ENCODE measurements around the gene MED20. TPM values are rescaled to one million over a fixed set of nuclear protein-coding genes. Genes with fewer than 3 reads are reported as not detected.

Gene MED20
- total and polyA plus RNA-seq, 2 of the 8 experiments (the other 6 are each of a cell fraction or from before 2014, with no cell fraction given) = 38.7 to 51.8 TPM

DNA sequence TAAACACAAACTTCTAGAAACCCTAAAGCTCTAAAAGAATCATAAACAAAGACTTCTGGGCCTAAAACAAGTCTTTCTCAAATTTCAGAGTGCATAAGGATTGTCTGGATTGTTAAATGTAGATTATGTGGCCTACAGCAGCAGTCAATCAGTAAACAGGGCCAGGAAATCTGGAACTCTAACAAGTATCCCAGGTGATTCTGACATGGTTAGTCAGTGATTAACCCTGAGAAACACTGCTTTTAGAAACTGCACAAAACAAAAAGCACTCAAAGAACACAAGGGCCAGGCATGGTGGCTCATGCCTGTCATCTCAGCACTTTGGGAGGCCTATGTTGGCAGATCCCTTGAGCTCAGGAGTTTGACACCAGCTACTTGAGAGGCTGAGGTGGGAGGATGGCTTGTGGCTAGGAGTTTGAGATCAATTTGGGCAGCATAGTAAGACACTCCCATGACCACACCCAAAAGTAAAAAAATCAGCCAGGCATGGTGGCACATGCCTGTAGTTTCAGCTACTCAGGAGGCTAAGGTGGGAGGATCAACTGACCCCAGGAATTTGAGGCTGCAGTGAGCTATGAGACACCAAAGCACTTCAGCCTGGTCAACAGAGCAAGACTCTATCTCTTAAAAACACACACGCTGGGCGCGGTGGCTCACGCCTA, 5.9 kb downstream of the MED20 start:
- Histone ChIP-seq H3K4me3 (ENCODE audit: extremely low read depth in 1 of 4, insufficient read depth in 2 of 4, low read depth in 3 of 4, low read length in 4 of 4) (no peak overlapping the region), H3K9ac (replicated peaks in 1 of 4; ENCODE audit: extremely low read depth in 1 of 4, low read depth in 3 of 4, low read length in 3 of 4) (no peak overlapping the region), H4K8ac (ENCODE audit: extremely low read depth, insufficient read depth, low read length) (no peak overlapping the region), H4K91ac (replicated peaks; ENCODE audit: insufficient read length, low read length) (no peak overlapping the region), H3K27me3 (replicated peaks in 1 of 4; ENCODE audit: control insufficient read depth in 3 of 4, extremely low read depth in 1 of 4, insufficient read depth in 3 of 4, low read length in 3 of 4) (no peaks in the 10 kb centered on the region), H3K23ac (ENCODE audit: insufficient read length) (no peak overlapping the region), H3K23me2 (ENCODE audit: low read depth, low read length) (no peaks in the 10 kb centered on the region), H3K14ac (ENCODE audit: insufficient read length) (no peak overlapping the region), H3K9me3 (ENCODE audit: insufficient read depth in 2 of 2, low read depth in 1 of 2, low read length in 1 of 2) (no peaks in the 10 kb centered on the region), H3K4ac (replicated peaks; ENCODE audit: insufficient read length, low read depth, low read length) (no peak overlapping the region), H3K56ac (replicated peaks; ENCODE audit: insufficient read length, low read depth, low read length) (no peak overlapping the region), H3K27ac (ENCODE audit: low read depth, low read length) (no peak overlapping the region), H3K4me1 (replicated peaks in 1 of 4; ENCODE audit: control insufficient read depth in 3 of 4, insufficient read depth in 4 of 4, low read length in 3 of 4) (peaks cover 0 to 3% (median 0%) of the 10 kb centered on the region in 4 experiments; a peak in 1 of 7 replicates), H2AK5ac (ENCODE audit: low read depth, low read length) (no peak overlapping the region), H3K4me2 (ENCODE audit: insufficient read depth in 1 of 2, low read depth in 2 of 2, low read length in 2 of 2) (no peak overlapping the region), H2BK12ac (ENCODE audit: low read depth, low read length) (no peak overlapping the region), H2AFZ (ENCODE audit: low read length) (no peak overlapping the region), H3K79me2 (ENCODE audit: control insufficient read depth in 1 of 2, insufficient read depth in 2 of 2, low read length in 2 of 2) (peaks cover 3 to 21% of the 10 kb centered on the region in 2 experiments; a peak in 3 of 4 replicates), H2BK120ac (replicated peaks; ENCODE audit: low read depth, low read length) (no peak overlapping the region), H4K20me1 (replicated peaks in 1 of 2; ENCODE audit: control insufficient read depth in 1 of 2, insufficient read depth in 2 of 2, low read length in 2 of 2) (peaks cover 0 to 3% of the 10 kb centered on the region in 2 experiments), H4K5ac (ENCODE audit: insufficient read length, low read depth, low read length) (no peak overlapping the region), H2BK5ac (ENCODE audit: low read depth, low read length) (no peak overlapping the region), H2BK20ac (ENCODE audit: low read length) (no peak overlapping the region), H2BK15ac (ENCODE audit: low read length) (no peak overlapping the region), H3K36me3 (ENCODE audit: control insufficient read depth in 2 of 4, insufficient read depth in 4 of 4, low read length in 3 of 4) (peaks cover 2 to 15% (median 8%) of the 10 kb centered on the region in 4 experiments; a peak in 7 of 8 replicates), H3K18ac (ENCODE audit: extremely low read depth, low read length) (no peak overlapping the region), H3K79me1 (ENCODE audit: low read depth, low read length) (peaks cover 9% of the 10 kb centered on the region)
- POLR2A ChIA-PET (ENCODE audit: partially characterized antibody) = interaction anchor here (0.6 to 2.2 kb wide), 8 partner anchors 8 to 202 kb away, joined by 3 to 6 read pairs (median 3); partner anchors contain the start of gene USP49
- DNase-seq (ENCODE audit: low read depth in 1 of 2, low spot score in 2 of 2) = no peak
- FAIRE-seq = no peak
- CTCF ChIA-PET (ENCODE audit: partially characterized antibody) = interaction anchor here (0.7 to 1.9 kb wide), 4 partner anchors 10 to 128 kb away, joined by 3 to 6 read pairs (median 4); no protein-coding TSS in a partner anchor
- 92% methylated on average over 4 of the region's 4 CpGs; no CpG with 5 or more reads in 1 of the 2 experiments for WGBS, 2 experiments (ENCODE audit: extremely low coverage in 1 of 2, insufficient coverage in 1 of 2, insufficient read length in 1 of 2, insufficient replicate concordance in 2 of 2, low coverage in 1 of 2, low lambda C conversion rate in 2 of 2, missing lambda C conversion rate in 1 of 2)
- TF ChIP-seq, protein P1, sequence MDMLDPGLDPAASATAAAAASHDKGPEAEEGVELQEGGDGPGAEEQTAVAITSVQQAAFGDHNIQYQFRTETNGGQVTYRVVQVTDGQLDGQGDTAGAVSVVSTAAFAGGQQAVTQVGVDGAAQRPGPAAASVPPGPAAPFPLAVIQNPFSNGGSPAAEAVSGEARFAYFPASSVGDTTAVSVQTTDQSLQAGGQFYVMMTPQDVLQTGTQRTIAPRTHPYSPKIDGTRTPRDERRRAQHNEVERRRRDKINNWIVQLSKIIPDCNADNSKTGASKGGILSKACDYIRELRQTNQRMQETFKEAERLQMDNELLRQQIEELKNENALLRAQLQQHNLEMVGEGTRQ (IDR thresholded peaks at IDR 0.05; ENCODE audit: low read length) = no peak
- TF ChIP-seq E2F6 (IDR thresholded peaks at IDR 0.05) (no peak), CEBPB (IDR thresholded peaks at IDR 0.05; ENCODE audit: low read depth, low read length) (no peak), TBP (IDR thresholded peaks at IDR 0.05; ENCODE audit: low read depth, low read length) (no peak), ASH2L (IDR thresholded peaks at IDR 0.05; ENCODE audit: low read length) (no peak), FOSL1 (IDR thresholded peaks at IDR 0.05; ENCODE audit: insufficient read depth, low read depth, low read length) (no peak), RBBP5 (IDR thresholded peaks at IDR 0.05; ENCODE audit: borderline replicate concordance, low read depth, low read length) (no peak), BRCA1 (IDR thresholded peaks at IDR 0.05; ENCODE audit: low read depth, low read length) (no peak), CBX5 (IDR thresholded peaks at IDR 0.05; ENCODE audit: low read depth, low read length) (no peak)
